Stimulated activated CD8-positive, alpha-beta memory T cell treated with anti-CD3 and anti-CD28 coated beads, Interleukin-4, amount 100 ng/mL, for 24 hours (primary cell): Measurements from ENCODE around the gene SREK1.

Experiments used
- DNase-seq: peaks from one replicate; pipeline ENCODE4 v3.0.0-alpha.2; 2020; ENCODE audit warnings: low read depth

Gene SREK1

GRCh38 chr5:66223637-66224036, 79.5 kb downstream of the SREK1 start:
- no peak for DNase-seq

- no peak for DNase-seq
Measured at GRCh38 chr5:66224274-66224673, 80.2 kb downstream of the SREK1 start.

GRCh38 chr5:66224773-66225553, 80.9 kb downstream of the SREK1 start:
- DNase-seq, result no peak

- no peak for DNase-seq
Measured at GRCh38 chr5:66230551-66230950, 86.5 kb downstream of the SREK1 start.

- no peak for DNase-seq
Measured at GRCh38 chr5:66231508-66231907, 87.4 kb downstream of the SREK1 start.

GRCh38 chr5:66232275-66232674, 88.2 kb downstream of the SREK1 start:
- no peak for DNase-seq

- DNase-seq, result no peak
Measured at GRCh38 chr5:66232706-66233445, 88.8 kb downstream of the SREK1 start.
